CD14-positive monocyte (primary cell): ENCODE measurements around the gene RAB3C. TPM values are rescaled to one million over a fixed set of nuclear protein-coding genes. Genes with fewer than 3 reads are reported as not detected.

Experiments used
- DNase-seq, 3 donors: peaks; one replicate each; pipeline ENCODE4 v3.0.0-alpha.2; 2011 to 2022
- H2AFZ ChIP-seq: 2 replicates; pipeline ENCODE4 v1.6.0; 2012; ENCODE audit warnings: mild to moderate bottlenecking, low read depth, low read length, inconsistent platforms; ENCODE audit not compliant: insufficient read depth, poor library complexity, severe bottlenecking
- H3K27ac ChIP-seq, 2 donors: 1 replicate in 1 of 2; 2 replicates in 1 of 2; pipeline ENCODE4 v1.5.1; 2012 to 2013; ENCODE audit warnings: low read length in 2 of 2, control low read depth in 1 of 2, inconsistent platforms in 1 of 2, low read depth in 1 of 2, mild to moderate bottlenecking in 1 of 2
- H3K27me3 ChIP-seq, 2 donors: one replicate each; pipeline versions ENCODE4 v1.6.0 to v1.6.1; 2011 to 2013; ENCODE audit warnings: low read length in 2 of 2; ENCODE audit not compliant: control insufficient read depth in 2 of 2, insufficient read depth in 2 of 2
- H3K36me3 ChIP-seq, 2 donors: replicated peaks in 1 of 2; 1 replicate in 1 of 2; 2 replicates in 1 of 2; pipeline versions ENCODE4 v1.5.1 to v1.6.1; 2012 to 2013; ENCODE audit warnings: low read length in 2 of 2, control low read depth in 1 of 2, inconsistent platforms in 1 of 2, mild to moderate bottlenecking in 1 of 2; ENCODE audit not compliant: insufficient read depth in 2 of 2, control insufficient read depth in 1 of 2
- H3K4me1 ChIP-seq, 2 donors: 1 replicate in 1 of 2; 2 replicates in 1 of 2; pipeline versions ENCODE4 v1.5.1 to v1.6.1; 2012 to 2013; ENCODE audit warnings: low read length in 2 of 2, control low read depth in 1 of 2, inconsistent platforms in 1 of 2, mild to moderate bottlenecking in 1 of 2, moderate library complexity in 1 of 2; ENCODE audit not compliant: insufficient read depth in 2 of 2, control insufficient read depth in 1 of 2
- H3K4me2 ChIP-seq: replicated peaks from 2 replicates; pipeline ENCODE3; 2012; ENCODE audit warnings: low read length, moderate library complexity, mild to moderate bottlenecking; ENCODE audit not compliant: poor library complexity, severe bottlenecking; ENCODE audit errors: extremely low read depth
- H3K4me3 ChIP-seq, 3 experiments: fragments of 200-600 bp in 1 of 3; sonication (generic) in 1 of 3; replicated peaks in 1 of 3; 1 replicate in 2 of 3; 2 replicates in 1 of 3; pipeline ENCODE4 v1.5.1; 2011 to 2013; ENCODE audit warnings: low read length in 3 of 3, mild to moderate bottlenecking in 3 of 3, control low read depth in 2 of 3, low read depth in 2 of 3, inconsistent platforms in 1 of 3, moderate library complexity in 1 of 3
- H3K79me2 ChIP-seq: 2 replicates; pipeline ENCODE4 v1.6.0; 2012; ENCODE audit warnings: mild to moderate bottlenecking, control low read depth, inconsistent platforms, low read length, moderate library complexity; ENCODE audit not compliant: insufficient read depth
- H3K9ac ChIP-seq: 2 replicates; pipeline ENCODE4 v1.6.0; 2017; ENCODE audit warnings: low read length, mild to moderate bottlenecking; ENCODE audit not compliant: insufficient read depth, poor library complexity, severe bottlenecking
- H3K9me3 ChIP-seq, 2 donors: replicated peaks in 1 of 2; 1 replicate in 1 of 2; 2 replicates in 1 of 2; pipeline versions ENCODE4 v1.5.1 to v1.6.1; 2012 to 2013; ENCODE audit warnings: low read length in 2 of 2, control low read depth in 1 of 2; ENCODE audit not compliant: control insufficient read depth in 1 of 2, insufficient read depth in 1 of 2
- H4K20me1 ChIP-seq: 2 replicates; pipeline ENCODE4 v1.6.0; 2012; ENCODE audit warnings: mild to moderate bottlenecking, low read length, control low read depth, moderate library complexity; ENCODE audit not compliant: insufficient read depth
- H3K27ac Mint-ChIP-seq, 7 donors: one replicate each; pipeline ENCODE4 v1.8.0; 2020; ENCODE audit warnings: mild to moderate bottlenecking in 7 of 7, mixed read lengths in 7 of 7, moderate library complexity in 6 of 7, inconsistent platforms in 2 of 7
- H3K27me3 Mint-ChIP-seq, 3 donors: one replicate each; pipeline ENCODE4 v1.8.0; 2021 to 2022; ENCODE audit warnings: low read depth in 3 of 3, mild to moderate bottlenecking in 3 of 3, mixed read lengths in 3 of 3, moderate library complexity in 3 of 3, inconsistent platforms in 1 of 3
- H3K36me3 Mint-ChIP-seq, 2 donors: one replicate each; pipeline ENCODE4 v1.8.0; 2020; ENCODE audit warnings: mixed read lengths in 2 of 2, inconsistent platforms in 1 of 2, mild to moderate bottlenecking in 1 of 2
- H3K4me1 Mint-ChIP-seq: one replicate; pipeline ENCODE4 v1.8.0; 2020; ENCODE audit warnings: mild to moderate bottlenecking, mixed read lengths
- H3K4me3 Mint-ChIP-seq, 2 donors: one replicate each; pipeline ENCODE4 v1.8.0; 2020; ENCODE audit warnings: mild to moderate bottlenecking in 2 of 2, mixed read lengths in 2 of 2, moderate library complexity in 1 of 2
- H3K9me3 Mint-ChIP-seq, 7 donors: one replicate each; pipeline ENCODE4 v1.8.0; 2020 to 2022; ENCODE audit warnings: mixed read lengths in 7 of 7, mild to moderate bottlenecking in 6 of 7, moderate library complexity in 6 of 7, inconsistent platforms in 2 of 7
- CTCF ChIP-seq: fragments of 200-600 bp; IDR thresholded peaks from one replicate; pipeline ENCODE4 v1.8.0; 2022; ENCODE audit warnings: antibody characterized with exemption, mild to moderate bottlenecking
- WGBS: methylation state at CpG from one replicate; pipeline ENCODE4 v1.1.5; 2013; ENCODE audit warnings: missing lambda C conversion rate; ENCODE audit not compliant: insufficient coverage; 5-methylcytosine and 5-hydroxymethylcytosine counted together
- intact Hi-C, 2 donors: fragments of 100-400 bp; cut with micrococcal nuclease; formaldehyde crosslinking; loops; one replicate each; pipeline versions ENCODE4 v1.15.0 to v1.15.1; 2023
- polyA plus RNA-seq, 3 donors: library from polyadenylated mRNA; depleted of rRNA in 1 of 3; unstranded in 2 of 3; stranded (reverse) in 1 of 3; fragments of 300-500 nt in 2 of 3; fragments of >200 nt in 1 of 3; fragmentation: Illumina TruSeq in 2 of 3; gene quantifications; 1 replicate in 2 of 3; 2 replicates in 1 of 3; pipeline ENCODE4 v1.2.3, GENCODE V29; 2012 to 2021

The RAB3C gene
- polyA plus RNA-seq, 3 donors = under 0.01 to 0.81 TPM; not detected in 1

- Histone ChIP-seq H3K27ac (no peak overlapping the region), H3K36me3 (no peaks in the 10 kb centered on the region), H3K4me3 (no peak overlapping the region), H3K4me1 (no peaks in the 10 kb centered on the region), H4K20me1 (no peaks in the 10 kb centered on the region), H3K79me2 (no peaks in the 10 kb centered on the region), H3K9me3 (no peaks in the 10 kb centered on the region), H3K9ac (no peak overlapping the region), H2AFZ (no peak overlapping the region), H3K4me2 (no peak overlapping the region), H3K27me3 (no peaks in the 10 kb centered on the region)
- DNase-seq = no peak
- Mint-ChIP-seq H3K27me3 (peaks cover 0 to 2% (median 0%) of the 10 kb centered on the region in 3 donors), H3K4me1 (no peaks in the 10 kb centered on the region), H3K9me3 (no peaks in the 10 kb centered on the region), H3K36me3 (no peaks in the 10 kb centered on the region), H3K27ac (no peak overlapping the region), H3K4me3 (no peak overlapping the region)
- intact Hi-C loops = no loop called here
- WGBS = 49% methylated on average over 4 of the region's 6 CpGs
- no peak for TF ChIP-seq CTCF
Measured at GRCh38 chr5:58629271-58630159, 46.6 kb downstream of the RAB3C start.

DNA sequence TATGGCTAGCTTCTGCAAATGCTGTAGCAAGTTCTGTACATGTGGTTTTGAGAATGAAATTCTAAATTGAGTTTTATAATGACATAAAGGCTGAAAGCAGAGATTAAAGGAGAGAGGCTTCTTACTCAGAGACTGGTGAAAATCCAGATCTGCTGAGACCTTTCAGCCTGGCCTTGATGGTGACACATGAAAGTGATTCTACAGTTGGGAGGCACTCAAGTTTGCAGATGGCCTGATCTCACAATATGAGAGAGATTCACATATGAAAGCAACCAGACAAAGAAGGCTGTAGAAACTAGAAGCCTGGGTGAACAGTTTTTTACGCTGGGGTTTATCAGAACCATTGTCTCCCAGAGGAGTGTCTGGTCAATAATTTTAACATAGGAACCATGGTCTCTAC, 49.0 kb downstream of the RAB3C start:
- intact Hi-C loops = no loop called here
- DNase-seq = no peak
- peaks cover 0 to 2% (median 0%) of the 10 kb centered on the region in 3 donors for H3K27me3 Mint-ChIP-seq
- H3K9me3 Mint-ChIP-seq = no peaks in the 10 kb centered on the region
- WGBS = no CpG with 5 or more reads among the region's 1 CpG
- H3K36me3 Mint-ChIP-seq = no peaks in the 10 kb centered on the region
- no peak overlapping the region for H3K9ac ChIP-seq
- no peaks in the 10 kb centered on the region for H3K36me3 ChIP-seq
- H3K4me3 ChIP-seq = no peak overlapping the region
- H3K27ac Mint-ChIP-seq = no peak overlapping the region
- no peak overlapping the region for H2AFZ ChIP-seq
- no peaks in the 10 kb centered on the region for H3K9me3 ChIP-seq
- no peaks in the 10 kb centered on the region for H4K20me1 ChIP-seq
- no peak overlapping the region for H3K4me2 ChIP-seq
- H3K27ac ChIP-seq = no peak overlapping the region
- no peak for TF ChIP-seq CTCF
- no peaks in the 10 kb centered on the region for H3K4me1 ChIP-seq
- H3K4me3 Mint-ChIP-seq = no peak overlapping the region
- no peaks in the 10 kb centered on the region for H3K79me2 ChIP-seq
- no peaks in the 10 kb centered on the region for H3K4me1 Mint-ChIP-seq
- H3K27me3 ChIP-seq = no peaks in the 10 kb centered on the region
